Fibroblast of skin of scalp (primary cell): Measurements from ENCODE around the gene MFAP4.

Source experiments
- DNase-seq: peaks from one replicate; pipeline ENCODE4 v3.0.0-alpha.2; 2013

The MFAP4 gene

DNA sequence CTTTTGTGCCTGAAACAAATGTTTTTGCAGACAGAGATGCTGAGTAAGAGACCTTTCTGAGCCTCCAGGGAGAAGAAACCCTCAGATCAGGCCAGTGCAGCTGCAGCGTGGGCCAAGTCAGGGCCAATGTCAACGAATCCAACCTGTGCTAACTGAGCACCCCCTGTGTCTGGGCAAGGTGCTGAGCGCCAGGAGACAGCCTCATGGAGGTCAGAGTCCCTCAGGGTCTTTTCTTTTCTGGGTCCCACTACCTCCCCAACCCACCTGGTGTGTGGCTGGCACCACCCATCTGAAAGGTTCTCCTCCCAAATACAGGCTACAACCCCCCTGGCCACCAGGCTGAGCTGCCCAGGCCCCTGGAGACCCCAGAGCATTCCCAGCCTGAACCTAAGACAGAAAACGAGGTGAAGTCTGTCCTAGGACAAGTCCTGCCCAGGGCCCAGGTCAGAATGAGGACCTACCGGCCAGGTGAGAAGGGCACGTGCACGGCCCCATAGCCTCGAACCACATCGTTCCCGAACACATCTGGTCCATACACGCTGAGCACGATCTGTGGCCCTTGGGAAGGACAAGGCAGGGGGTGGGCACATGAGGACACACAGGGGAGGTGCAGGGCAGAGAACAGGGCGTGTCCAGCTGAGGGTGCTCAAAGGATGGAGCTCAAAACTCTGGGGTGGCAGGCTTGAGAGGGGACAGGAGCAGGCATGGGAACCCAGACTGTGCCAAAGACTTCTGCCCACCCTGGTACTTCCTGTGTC is 39.5 kb downstream of the MFAP4 start:
- DNase-seq: no peak

- peak; percentile 84 for DNase-seq
These were observed 40.4 kb downstream of the MFAP4 start for GRCh38 chr17:19346351-19347255.

GRCh38 chr17:19345486-19346350 is 41.3 kb downstream of the MFAP4 start:
- no peak for DNase-seq

GRCh38 chr17:19345067-19345460 is 41.9 kb downstream of the MFAP4 start:
- no peak for DNase-seq

GRCh38 chr17:19344311-19345066 is 42.5 kb downstream of the MFAP4 start:
- DNase-seq: no peak

- DNase-seq: no peak
These were observed 43.3 kb downstream of the MFAP4 start for GRCh38 chr17:19343671-19344151.

GRCh38 chr17:19343256-19343630 is 43.7 kb downstream of the MFAP4 start:
- no peak for DNase-seq

DNA sequence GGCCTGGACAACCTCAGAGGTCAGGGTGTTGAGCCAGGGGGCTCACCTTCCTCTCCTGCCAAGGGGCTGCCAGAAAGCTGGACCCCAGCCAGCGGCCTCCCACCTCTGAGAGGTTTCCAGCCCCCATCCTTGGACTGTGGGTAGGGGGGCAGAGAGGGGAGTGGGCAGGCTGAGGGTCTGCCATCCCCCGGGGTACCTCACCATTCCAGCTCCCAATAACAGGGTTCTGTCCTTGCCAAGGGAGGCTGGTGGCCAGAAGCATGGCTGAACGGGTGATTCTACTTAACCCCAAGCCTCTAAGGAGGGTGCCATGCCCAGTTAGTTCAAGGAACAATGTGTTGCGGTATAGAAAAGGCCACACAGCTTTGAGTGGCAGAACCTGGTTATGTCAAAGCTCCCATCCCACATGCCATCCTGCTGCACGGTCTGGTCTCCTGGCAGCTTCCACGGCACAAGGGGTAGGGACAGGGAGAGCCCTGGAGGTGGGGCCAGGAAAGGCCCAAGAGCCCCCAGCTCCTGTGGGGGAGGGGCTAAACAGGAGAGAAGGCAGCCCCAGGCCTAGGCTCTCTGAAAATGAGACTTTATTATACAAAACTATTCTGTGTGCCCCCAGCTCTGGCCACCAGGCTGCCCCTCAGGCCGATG is 44.3 kb downstream of the MFAP4 start:
- no peak for DNase-seq

DNA sequence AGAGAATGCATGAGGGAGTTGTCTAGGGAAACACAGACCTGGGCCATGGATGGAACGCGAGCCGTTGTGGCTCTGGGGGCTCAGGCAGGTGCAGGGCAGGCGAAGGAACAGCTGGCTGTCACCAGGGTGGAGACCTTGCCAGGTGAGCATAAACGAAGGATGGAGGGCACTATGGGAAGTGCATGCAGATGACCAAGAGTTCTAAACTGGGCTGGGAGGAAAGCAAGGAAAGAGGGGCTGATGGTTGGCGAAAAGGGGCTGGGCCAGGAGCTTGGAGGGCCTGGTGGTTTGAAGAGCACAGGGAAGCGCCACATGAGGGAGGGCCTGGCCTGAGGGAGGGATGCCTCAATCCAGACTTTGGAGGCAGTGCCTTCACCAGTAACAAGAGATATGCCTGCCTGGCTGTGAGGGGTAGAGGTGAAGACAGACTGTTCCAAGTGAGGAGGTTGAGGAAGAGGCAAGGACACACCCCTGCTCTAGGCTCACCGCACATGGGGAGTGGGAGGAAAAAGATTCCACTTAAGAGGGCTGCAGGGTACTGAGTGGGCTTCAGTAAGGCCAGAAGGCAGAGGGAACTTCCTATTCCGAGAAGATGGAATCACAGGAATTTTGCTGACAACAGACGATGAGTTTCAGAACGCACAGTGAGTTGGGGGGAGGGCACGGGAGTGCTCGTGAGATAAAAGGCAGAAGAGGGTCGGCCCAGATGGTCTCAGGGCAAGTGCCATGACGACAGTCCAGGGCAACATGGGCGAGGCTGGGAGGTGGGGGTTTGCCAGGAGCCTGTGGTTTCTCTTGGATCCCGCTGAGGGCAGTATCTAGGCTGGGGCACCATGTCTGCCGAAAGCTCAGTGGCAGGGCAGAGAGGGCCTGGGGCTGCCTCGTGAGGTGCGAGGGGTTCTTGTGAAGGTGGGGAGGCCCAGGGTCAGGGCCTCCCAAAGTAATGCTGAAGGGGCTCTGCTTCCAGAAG is 45.1 kb downstream of the MFAP4 start:
- DNase-seq: peak; percentile 65

DNA sequence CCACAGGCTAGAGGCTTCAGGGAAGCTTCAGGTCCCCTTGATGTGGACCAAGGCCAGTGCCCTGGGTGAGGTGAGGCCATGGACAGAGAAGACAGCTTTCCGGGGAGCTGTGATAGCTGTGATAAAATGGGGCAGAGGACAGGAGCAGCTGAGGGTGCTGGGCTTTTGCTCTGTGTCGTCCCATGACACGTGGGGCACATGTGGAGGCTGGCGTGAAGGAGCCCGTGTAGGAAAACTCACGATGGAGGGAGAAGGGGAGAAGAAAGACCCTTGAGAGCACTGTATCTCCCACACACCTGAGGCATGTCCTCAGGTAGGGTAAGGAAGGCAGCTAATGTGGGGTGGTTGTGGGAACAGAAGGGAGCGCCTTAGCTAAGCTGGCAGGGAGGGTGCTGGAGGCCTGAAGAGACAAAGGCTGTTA is 45.8 kb downstream of the MFAP4 start:
- no peak for DNase-seq

- no peak for DNase-seq
These were observed 47.6 kb downstream of the MFAP4 start for GRCh38 chr17:19339341-19339815.

GRCh38 chr17:19338031-19338990 is 48.7 kb downstream of the MFAP4 start:
- peak; percentile 26 for DNase-seq

GRCh38 chr17:19337712-19338023 is 49.3 kb downstream of the MFAP4 start:
- no peak for DNase-seq

DNA sequence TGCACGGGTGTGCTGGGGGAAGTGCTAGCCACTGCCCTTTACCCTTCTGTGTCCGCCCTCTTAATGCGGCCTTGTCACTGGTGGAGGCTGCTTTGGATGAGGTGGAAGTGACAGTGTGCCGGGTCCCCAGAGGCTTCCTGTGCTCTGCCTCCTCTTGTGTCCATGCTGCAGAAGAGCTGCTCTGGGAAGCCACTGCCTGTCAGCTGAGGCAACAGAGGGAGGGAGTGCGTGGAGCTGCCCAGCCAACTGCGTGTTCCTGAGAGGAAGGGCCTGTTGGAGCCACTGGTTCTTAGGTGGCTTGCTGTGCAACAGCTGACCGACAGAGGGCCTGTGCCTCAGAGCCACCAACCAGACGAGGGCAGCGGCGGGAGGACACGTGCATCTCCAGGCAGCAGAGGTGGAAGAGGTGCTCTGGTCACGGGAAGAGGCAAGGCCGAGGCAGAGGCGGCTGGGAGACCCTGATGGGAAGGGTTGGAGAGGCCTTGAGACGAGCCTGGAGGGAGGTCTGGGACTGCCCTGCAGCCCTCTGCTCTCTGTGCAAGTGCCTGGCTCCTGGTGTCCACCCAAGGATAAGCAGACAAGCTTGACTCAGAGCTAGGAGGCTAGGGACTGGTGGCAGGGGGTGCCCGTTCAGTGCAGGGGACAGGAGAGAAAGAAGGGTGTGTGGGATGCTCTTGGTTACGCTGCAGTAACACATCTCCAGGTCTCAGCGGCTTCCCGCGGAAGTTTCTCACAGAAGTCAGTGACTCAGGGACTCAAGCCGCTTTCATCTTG is 49.9 kb downstream of the MFAP4 start:
- no peak for DNase-seq

DNA sequence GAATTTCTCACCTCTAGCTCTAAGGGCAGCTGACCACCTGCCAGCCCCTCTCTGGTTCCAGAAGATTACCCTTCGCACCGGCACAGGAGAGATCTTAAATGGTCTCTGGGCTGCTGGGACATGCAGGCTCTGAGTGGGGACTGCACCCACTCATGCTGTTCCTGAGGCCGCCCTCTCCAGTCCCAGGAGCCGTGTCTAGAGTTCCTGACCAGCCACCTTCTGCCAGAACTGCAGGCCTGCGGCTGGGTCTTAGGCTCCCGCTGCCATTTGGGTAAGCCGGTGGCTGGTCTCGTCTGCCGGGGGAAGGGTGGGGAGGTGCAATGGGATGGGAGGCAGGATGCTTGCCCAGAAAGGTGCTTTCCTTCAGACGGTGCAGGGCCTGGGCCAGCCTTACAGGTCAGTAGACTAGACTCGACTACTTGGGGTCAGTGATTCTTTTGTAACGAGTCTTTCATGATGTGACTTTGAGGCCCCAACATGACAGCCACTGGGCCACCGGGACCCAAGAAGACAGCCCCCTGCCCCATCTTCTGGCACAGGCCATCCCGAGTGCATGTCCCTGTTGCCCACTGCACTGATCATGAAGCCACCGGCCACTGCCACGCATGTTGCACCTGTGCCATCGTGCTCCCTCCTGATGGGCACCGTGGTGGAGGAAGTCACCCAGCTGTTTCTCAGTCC is 50.9 kb downstream of the MFAP4 start:
- DNase-seq: no peak

DNA sequence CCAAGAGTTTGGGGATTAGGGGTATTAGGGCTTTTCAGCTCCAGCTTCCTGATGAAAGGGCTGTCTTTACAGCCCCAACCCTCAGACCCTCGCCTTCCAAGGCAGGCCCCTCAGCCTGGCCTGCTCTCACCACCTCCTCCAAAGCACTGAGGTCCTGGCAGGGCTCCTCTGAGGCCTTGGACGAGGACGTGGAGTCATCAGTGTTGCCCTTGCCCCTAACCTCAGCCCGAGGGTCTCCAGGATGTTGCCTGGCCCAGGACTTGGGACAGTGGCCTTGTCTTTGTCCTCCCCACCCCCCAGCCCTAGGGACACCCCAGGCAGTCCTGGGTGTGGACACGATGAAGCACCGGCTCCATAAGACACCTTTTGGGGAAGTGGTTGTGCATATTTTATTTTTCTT is 52.7 kb downstream of the MFAP4 start:
- no peak for DNase-seq

- DNase-seq: no peak
These were observed 53.2 kb downstream of the MFAP4 start for GRCh38 chr17:19333736-19334290.
